Measurements from ENCODE around the gene GRIN2A.

The GRIN2A gene

DNA sequence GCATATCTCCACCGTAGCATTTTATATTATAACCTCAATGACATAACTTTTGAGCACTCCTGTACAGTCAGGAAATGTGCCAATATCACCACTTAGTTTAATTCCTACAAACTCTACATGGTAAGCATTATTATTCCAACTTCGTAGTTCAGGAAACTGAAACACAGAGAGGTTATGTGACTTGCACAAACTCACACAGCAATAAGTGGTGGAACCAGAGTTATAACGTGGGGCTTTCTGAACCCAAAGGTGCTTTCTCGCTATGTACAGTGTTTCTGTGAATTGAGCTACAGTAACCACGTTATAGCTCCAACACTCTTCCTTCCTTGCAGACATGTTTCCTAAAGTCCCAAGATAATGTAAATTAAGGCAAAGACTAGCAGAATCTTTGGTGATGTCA is 330.2 kb downstream of the GRIN2A start:
- DNase-seq (ENCODE audit: low spot score): no peak

DNA sequence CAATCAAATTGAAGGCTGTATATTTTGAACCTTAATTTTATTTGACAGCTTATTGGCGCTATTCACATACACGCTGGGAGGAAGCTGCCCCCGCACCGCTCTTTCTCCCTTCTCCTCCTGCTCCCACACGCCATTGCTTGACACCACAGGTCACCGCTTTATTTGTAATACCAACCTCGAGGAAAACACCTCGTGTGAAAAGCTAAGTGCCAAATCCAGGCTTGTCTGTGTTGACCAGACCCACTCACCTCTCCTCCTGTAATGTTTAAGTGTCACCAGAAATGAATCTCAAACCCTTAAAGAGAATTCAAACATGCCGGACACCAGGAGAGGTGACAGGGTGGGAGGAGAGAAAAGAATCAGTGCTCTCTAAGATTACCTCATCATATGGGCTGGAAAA is 331.4 kb downstream of the GRIN2A start:
- DNase-seq (ENCODE audit: low spot score): no peak

DNA sequence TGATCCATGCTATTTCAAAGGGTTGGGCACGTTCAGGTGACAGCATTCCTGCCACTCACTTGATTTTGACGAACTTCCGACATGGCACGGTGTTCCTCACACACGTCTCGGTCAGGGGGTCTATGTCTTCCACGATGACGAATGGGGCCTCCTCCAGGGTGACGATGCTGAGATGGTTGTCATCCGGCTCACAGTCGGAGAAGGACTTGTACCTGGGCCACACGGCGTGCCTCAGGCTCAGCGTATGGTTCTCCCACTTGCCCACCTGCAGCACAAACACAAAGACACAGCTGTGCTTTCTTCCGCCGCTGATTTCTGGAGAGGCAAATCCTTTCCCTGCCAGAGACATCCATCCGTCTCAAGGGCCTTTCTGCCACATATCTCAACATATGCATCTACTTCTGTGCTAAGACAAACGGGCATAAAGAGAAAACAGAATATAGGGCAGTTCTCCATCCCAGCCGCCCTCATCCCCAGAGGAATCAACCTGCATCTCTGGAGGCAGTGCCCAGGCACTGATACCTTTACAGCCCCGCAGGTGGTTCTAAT is 332.5 kb downstream of the GRIN2A start:
- no peak for DNase-seq (ENCODE audit: low spot score)

DNA sequence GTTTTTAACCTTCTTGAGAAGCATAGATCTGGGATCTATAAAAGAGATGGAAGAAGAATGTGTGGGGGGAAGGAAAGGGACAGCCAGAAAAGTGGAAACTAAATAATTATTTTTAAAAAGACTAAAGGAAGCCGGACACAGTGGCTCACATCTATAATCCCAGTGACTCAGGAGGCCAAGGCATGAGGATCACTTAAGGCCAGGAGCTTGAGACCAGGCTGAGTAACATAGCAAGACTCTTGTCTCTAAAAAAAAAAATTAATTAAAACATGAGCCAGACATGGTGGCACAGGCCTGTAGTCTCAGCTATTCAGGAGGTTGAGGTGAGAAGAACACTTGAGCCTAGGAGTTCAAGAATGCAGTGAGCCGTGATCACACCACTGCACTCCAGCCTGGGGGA is 335.1 kb downstream of the GRIN2A start:
- DNase-seq (ENCODE audit: low spot score): no peak

DNA sequence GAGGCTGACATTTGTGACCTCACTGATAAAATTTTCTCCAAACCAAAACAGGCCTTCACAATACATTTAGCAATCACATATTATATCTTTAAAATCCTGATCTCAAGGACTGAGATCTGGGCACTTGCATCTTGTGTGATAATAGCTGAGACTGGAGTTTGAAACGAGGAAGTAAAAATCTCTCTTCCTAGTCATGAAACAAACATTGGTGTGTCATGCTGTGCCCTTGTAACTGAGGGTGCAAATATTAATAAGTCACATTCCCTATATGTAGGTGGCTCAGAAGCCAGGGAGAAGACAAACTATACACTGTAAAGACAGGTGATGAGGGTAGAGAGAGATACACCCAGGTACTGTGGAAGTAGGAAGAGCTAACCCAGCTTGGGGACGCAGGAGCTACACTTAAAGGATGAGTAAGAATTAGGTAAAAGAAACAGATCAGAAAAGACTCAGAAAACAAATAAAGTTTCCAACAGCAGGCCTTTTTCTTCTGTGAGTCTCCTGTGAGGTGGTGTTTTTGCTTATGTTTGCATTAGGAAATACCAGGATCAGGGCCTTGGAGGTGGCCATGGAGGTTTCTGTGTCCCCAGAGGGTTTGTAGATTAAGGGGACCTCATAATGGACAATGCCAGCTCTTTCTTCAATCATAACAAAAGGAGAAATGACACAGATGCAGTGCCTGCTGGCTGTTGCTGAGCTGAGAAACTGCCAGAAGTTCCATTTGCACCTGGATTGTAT is 335.7 kb downstream of the GRIN2A start:
- DNase-seq (ENCODE audit: low spot score): no peak

DNA sequence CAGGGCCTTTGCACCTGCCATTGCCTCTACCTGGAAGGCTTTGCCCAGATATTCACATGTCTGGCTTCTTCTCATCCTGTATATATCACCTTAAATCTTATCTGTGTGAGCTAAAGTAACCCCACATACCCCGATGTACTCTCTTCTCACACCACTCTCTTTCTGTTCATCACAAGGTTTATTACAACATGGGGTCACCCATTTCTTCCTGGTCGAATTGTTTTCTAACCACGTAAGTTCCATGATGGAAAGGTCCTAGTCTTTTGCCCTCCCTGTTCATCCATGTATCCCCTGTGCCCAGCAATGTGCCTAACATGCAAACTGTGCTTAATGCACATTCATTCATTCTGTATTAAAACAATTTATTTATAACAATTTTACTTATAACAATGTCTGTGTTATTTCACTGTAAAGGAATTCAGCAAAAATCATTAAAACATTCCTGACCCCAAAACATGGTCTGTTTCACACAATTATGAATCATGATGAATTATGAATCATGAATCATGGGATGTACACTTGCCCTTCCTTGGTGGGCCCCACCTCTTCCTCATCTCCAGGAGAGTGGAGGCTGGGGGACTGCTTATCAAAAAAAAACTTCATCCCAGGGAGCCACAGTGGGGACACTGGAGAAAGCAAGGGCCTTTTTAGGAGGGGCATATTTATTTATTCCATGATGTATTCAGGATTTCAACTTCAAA is 336.4 kb downstream of the GRIN2A start:
- DNase-seq (ENCODE audit: low spot score): no peak

DNA sequence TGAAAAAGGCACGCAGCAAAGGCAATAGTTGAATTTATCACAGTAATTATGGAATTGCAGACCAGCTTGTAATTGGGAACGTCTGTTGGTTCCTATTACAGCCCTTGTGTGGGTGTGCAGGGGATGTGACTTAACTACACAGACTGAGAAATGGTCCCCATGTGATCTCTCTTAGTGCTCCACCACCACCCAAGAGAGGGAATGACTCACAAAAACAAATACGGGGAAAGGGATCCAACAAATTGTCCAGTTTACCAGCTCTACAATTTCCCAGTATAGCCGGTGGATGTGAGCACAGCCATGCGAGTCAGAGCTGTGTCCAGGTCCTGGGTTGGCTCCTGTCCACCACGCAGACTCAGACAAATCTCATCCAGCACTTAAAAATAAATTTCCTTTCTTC is 337.9 kb downstream of the GRIN2A start:
- no peak for DNase-seq (ENCODE audit: low spot score)

DNA sequence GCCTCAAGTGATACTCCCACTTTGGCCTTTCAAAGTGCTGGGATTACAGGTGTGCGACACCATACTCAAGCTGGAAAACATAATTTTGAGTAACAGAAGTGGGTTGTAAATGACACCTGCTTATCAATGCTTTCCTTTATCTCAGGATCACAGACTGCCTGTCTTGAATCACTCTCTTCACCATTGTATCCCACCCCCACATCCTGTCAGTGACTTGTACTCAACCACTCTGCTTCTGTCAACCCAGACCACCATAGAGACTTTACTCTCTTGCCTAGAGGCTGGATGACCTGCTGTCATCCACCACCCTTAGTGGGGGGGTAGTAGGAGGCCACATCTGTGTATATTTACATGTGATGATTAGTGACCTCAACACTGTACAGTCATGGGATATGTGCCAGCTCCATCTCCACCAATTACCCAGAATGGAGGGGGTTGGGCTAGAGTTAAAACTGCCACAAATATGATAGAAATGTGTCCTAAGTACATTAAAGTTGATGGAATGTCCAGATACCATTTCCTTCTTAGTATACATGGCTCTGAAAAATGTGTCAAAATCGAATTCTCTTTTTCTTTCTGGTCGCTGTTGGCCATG is 338.7 kb downstream of the GRIN2A start:
- no peak for DNase-seq (ENCODE audit: low spot score)

DNA sequence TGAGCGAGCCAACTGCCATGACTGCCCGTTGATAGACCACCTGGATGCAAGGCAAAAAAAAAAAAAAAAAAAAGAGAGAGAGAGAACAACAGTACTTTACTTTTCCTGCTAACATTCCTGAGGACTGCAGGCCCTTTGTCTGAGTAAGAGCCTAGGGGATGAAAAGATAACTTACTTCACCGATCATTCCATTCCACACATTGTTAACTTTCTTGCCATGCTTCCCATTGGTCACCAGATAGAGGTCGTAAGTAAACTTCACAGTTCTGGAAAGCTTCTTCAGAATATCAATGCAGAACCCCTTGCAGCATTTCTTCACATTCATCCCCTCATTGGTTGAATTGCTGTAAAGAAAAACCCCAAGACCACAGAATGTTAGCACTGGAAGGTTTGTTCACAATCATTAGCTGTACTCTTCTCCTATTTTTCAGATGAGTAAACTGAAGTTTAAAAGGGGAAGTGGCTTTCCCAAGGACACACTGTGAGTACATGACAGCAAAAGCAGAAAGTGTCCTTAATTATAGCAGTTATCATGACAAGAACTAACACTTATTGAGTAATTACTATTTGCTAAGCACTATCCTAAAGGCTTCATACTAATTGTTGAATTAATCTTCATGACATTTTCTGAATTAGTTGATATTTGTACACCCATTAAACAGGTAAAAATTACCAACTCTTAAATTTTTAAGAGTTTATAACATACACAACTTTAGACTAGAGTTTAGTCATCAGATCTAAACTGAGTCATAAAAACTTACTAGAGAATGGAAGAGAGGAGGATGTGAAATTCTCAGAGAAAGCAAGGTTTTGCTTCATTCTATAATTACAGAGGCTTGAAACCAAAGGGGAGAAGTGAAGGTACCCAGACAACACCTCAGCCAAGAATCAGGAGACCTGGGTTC is 341.2 kb downstream of the GRIN2A start:
- no peak for DNase-seq (ENCODE audit: low spot score)

DNA sequence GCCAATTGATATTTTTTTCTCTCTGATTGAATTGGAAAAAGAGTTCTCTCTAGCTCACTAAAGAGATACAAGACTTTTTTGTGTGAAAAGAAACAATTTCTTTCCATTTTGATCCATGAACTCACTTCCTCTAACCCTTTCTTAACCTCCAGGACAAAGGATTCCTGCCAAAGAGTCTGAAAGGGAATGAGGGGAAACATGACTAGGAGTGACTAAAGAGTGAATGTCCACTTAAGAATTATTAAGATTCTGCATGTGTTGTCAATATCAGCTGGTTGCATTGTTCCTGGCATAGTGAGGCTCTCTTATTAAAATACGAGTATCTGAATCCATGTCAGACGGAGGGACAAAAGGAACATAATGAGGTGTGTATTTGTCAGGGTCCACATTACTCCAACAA is 344.7 kb downstream of the GRIN2A start:
- no peak for DNase-seq (ENCODE audit: low spot score)

DNA sequence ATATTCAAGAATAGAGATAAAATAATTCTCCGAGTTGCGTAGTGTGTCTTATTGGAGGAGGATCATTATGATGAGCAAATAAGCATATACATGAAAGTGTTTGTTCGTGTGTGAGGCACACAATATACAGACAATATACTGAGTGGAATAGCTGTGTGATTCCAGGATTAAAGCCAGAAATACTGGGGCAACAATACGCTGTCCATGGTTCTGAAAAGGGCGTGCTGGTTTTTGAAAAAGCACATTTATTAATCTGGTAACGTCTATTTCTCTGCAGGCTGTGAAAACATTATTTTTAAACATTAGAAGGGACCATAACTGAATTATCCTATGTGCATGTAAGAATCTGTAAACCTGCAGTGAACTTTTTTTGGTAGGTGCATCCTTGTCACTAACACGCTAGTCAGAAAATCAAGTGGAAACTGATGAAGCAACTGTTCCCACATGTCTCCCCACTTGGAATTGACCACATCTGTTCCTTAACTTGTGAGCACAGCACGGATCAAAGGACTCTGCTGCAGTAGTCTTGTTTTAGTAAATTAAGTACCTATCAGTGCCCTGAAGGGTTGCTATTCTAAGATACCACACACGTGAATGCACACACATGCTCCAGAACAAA is 346.0 kb downstream of the GRIN2A start:
- DNase-seq (ENCODE audit: low spot score): peak; percentile 23

DNA sequence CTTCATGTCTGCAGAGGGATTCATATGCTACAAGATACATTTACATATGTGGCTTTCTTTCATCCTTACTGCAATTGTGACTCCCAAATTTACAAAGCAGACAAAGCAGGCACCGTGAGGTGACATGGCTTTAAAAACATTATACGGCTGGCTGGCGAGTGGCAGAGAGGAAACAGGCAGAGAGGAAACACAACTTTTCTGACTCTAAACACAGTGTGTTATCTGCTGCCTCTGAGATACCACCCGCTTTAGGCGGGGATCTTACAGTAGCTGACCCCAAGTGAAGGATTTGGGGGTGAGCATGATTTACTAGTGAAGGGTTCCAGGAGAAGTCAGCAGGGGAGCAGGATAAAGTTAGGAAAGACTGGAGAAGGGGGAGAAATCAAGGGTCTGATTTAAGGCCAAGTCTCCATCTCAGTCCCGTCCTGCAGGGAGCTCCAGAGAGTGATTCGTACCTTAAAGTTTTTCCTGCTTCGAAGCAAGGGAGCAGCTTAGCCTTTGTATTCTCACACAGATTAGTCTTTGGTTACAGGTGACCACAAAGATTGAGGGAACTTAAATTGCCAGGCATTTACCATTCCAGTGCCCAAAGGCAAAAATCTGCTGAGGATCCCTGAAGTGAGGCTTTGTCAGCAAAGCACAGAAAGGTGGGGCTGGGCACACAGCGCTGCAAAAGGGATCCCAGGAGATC is 355.0 kb downstream of the GRIN2A start:
- DNase-seq (ENCODE audit: low spot score): no peak

DNA sequence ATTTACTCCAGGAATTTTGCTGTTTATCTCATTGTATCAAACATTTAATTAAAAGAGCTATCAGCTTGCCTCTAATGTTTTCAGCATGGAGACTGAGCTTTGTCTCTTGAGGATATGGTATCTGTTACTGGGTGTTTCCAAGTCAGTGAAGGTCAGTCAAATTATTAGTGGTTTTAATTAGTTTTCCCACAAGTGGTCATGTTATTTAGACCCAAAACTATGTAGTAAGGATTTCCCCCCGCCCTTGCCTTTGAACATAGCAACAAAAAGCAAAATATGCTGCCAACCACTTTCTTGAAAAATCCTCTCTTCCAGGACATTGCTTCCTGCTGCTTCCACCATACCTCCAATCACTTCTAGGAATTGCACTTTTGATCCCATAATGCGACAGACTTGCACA is 355.6 kb downstream of the GRIN2A start:
- DNase-seq (ENCODE audit: low spot score): no peak

DNA sequence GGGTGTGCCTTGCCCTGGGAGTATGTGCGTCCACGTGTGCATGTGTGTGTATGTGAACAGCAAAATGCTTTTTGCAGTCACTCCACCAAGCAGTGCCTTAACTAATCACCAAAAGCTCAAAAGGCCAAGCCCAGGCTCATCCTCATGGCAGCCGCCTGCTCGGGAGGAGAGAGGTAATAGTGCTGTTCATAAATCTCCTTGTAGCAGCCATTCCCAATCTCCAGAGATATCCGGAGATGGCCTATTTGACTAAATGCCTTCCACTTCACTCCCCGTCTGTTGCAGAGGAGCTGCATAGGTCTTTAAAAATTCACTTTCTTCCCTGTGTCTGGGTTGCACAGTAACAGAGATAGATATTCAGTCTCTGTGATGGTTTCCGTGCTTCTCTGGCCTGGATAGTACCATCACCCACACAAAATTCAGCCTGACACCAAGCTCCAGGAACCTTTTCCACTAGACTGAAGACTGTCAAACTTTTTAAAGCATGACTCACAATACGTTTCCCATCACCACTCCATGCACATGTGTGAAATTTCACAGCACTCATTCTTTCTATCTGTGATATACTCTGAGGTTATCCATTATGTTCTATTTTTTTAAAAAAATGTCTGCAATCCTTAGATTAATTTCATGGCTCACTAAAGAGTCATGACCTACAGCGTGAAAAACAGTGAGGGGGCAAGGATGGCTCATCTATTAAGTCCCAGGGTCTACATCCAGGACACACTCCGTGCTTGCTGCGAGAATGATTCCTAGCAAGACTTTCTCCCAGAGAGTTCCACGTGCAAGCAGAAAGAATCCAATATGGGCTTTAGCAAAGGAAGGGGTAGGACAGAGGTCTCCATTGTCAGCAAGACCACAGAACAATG is 357.8 kb downstream of the GRIN2A start:
- DNase-seq (ENCODE audit: low spot score): no peak

DNA sequence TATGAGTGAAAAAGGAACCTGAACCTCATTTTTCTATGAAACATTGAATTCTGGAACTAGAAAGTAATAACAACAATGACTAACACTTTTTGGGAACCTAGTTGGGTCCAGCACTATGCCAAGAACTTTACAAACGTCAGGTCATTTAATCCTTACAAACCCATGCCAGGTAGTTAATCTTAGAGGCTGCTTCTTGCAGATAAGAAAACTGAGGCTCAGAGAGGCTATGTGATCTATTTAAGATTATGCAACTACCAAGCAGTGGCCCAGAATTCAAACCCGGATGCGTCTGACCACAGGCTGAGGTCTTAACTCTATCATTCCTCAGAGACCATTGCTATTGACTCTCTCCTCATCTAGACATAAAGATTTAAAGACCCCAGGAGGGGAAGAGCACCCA is 358.7 kb downstream of the GRIN2A start:
- no peak for DNase-seq (ENCODE audit: low spot score)

DNA sequence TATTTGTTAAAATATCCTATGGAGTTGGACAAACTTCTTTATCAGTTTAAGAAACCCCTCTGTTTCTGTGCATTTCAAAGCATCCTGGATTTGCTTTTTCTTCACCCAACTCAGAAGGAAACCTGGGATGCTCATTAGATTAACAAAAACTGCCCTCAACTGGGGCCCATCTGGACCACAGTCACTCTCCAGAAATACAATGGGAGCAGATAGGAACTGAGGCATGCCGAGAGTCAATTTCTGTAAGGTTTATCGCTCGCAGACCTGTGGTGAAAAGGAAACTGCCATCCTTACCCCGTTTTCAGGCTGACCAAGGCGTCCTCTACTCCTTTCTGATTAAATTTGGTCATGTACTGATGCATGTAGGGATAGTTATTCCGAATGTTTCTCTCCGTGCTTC is 360.3 kb downstream of the GRIN2A start:
- no peak for DNase-seq (ENCODE audit: low spot score)

DNA sequence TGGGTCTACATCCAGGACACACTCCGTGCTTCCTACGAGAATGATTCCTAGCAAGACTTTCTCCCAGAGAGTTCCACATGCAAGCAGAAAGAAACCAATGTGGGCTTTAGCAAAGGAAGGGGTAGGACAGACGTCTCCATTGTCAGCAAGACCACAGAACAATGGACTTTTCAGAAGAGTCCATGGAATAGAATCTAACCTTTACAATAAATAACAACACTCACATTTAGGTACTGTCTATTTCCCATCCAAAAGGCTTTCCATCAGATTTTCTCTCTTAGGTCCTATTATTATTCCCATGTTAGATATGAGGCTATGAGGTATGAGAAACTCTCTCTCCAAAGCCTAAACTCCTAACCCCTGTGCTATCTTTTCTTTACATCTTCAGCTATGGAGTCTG is 360.9 kb downstream of the GRIN2A start:
- DNase-seq (ENCODE audit: low spot score): no peak

DNA sequence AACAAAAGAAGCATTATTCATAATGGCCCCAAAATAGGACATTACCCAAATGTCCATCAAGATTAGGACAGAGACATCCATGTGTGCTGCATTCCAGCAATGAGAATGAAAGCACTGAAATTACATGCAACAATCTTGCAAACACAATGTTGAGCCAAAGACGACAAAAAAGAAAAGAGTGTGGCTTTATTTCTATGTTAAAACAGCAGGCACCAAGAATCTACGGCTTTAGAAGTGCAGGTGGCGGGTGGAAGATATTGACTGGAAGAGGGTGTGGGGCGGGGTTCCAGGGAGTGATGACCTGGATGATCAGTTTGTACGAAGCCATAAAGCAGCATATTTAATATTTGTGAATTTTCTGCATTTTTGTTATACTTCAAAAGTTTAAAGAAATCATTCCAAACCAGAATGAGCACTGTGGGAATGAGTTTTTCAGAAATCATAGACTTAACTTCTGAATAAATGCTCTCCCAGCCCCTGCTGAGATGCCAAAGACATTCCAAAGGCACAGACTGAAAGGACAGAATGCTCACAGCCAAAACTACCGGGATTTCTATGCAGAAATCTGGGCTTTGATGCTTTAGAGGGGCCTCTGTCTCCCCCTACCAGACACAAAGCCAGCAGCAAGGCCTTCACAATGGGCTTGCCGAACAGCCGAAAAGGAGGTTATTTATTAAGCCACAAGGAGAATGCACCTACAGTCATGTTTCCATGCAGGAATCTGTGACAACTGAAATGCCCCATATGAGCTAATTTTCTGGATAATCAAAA is 361.6 kb downstream of the GRIN2A start:
- DNase-seq (ENCODE audit: low spot score): no peak

DNA sequence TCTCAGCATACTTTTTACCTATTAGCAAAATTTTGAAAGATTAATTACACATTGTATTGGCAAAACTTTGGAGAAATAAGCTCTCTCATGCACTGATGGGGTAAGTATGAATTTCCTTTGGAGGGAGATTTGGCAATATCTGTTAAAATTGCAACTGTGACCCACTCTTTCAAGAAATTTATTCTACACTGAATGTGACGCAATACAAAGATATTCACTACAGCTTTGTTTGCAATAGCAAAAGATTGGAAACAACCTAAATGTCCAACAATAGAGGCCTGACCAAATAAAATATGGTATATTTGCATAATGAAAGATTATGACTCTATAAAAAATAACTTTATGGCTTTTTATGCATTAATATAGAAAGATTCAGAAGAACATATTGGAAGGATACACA is 363.5 kb downstream of the GRIN2A start:
- no peak for DNase-seq (ENCODE audit: low spot score)

Measured in COLO829 (cell line).